ENCODE measurements around the gene CACNA1C. TPM values are rescaled to one million over a fixed set of nuclear protein-coding genes. Genes with fewer than 3 reads are reported as not detected.
"Not testable (repeated sequence)": the region's sequence is repeated elsewhere in the genome, so short reads cannot be mapped to it uniquely, and the experiment has no call there.

CACNA1C gene
- total RNA-seq, 1 donor from 2014 or later: 171 TPM

DNA sequence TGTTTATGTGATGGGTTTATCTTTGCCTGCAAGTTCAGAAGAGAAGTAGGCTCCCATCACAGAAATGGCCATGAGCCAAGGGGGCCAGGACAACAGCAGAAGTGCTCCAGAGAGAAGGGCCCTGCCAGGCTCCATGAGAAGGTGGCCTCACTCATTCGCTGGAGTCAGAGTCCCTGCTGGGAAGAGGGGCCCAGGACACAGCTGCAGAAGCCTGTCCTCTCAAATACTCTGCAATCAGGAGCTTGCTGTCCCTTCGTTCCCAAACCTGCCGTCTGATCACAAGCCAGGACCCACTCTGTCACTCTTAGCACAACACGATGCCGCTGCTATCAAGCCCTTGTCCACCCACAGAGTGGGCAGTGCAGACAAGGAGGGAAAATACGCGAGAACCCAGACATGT, 435.8 kb downstream of the CACNA1C start:
- DNase-seq (ENCODE audit: missing footprints): no peak
- intact Hi-C loops (cut with DNase I): no loop called here
- ATAC-seq: peak; percentile 39

DNA sequence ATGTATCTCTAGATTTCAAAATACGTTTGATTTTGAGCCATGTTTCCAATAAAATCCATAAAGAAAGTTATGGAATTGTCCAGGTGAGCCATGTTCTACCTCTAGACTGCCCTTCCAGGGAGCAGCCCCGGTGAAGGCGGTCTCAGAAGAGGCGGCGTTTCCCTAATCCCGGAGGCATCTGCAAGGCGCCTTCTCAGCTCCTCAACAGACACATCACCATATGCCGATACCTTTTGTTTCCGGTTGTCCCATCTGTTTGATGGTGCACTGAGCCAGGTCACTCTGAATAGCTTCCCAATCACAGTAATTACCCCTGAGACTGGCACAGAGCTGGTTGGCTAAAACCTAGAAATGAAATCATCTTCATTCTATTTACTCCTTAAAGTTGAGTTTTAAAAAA, 436.5 kb downstream of the CACNA1C start:
- intact Hi-C loops (cut with DNase I): no loop called here
- DNase-seq (ENCODE audit: missing footprints) (no peak), ATAC-seq (no peak)

GRCh38 chr12:2490831-2491230, 438.0 kb downstream of the CACNA1C start:
- intact Hi-C loops (cut with DNase I): loop anchor here (5.0 kb wide), 1 partner anchor 829 kb away; no protein-coding TSS in a partner anchor
- DNase-seq (ENCODE audit: missing footprints) (no peak), ATAC-seq (no peak)

GRCh38 chr12:2491349-2491748, 438.6 kb downstream of the CACNA1C start:
- intact Hi-C loops (cut with DNase I): loop anchor here (5.0 kb wide), 1 partner anchor 829 kb away; no protein-coding TSS in a partner anchor
- not testable (repeated sequence) for ATAC-seq; DNase-seq (ENCODE audit: missing footprints)

DNA sequence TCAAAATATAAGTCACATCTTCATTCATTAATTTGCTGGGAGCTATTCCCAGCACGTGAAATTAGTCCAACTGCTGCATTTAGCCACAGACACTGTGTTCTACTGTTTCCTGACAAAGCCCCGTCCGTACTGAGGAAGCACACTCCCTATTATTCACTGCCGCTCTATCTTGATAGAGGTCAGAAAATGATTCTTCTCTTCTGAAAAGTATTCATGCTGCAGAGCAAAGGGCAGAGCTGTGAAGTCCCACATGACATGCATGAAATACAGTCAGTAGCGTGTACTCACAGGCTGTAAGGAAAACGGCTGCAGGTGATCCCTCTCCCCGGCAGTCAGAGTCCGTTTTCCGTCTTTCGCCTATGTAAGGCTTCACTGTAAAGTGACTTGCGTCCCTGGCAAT, 439.4 kb downstream of the CACNA1C start:
- ATAC-seq (no peak), DNase-seq (ENCODE audit: missing footprints) (no peak)
- intact Hi-C loops (cut with DNase I): loop anchor here (5.0 kb wide), 1 partner anchor 830 kb away; no protein-coding TSS in a partner anchor

GRCh38 chr12:2493086-2493485, 440.3 kb downstream of the CACNA1C start:
- no peak for DNase-seq (ENCODE audit: missing footprints)
- ATAC-seq: no peak

GRCh38 chr12:2494486-2495192, 441.9 kb downstream of the CACNA1C start:
- DNase-seq (ENCODE audit: missing footprints) (no peak), ATAC-seq (peak; percentile 71)
- intact Hi-C loops (cut with DNase I): loop anchor here (5.0 kb wide), 3 partner anchors 88 to 832 kb away; no protein-coding TSS in a partner anchor

More at GRCh38 chr12:2493086-2493485, 440.3 kb downstream of the CACNA1C start:
- intact Hi-C loops (cut with DNase I): loop anchor here (5.0 kb wide), 1 partner anchor 831 kb away; no protein-coding TSS in a partner anchor

- ATAC-seq (peak; percentile 54), DNase-seq (ENCODE audit: missing footprints) (no peak)
- intact Hi-C loops (cut with DNase I): loop anchor here (1.0 to 5.0 kb wide), 3 partner anchors 37 to 98 kb away; no protein-coding TSS in a partner anchor
Measured at GRCh38 chr12:2495417-2496112, 442.8 kb downstream of the CACNA1C start.

DNA sequence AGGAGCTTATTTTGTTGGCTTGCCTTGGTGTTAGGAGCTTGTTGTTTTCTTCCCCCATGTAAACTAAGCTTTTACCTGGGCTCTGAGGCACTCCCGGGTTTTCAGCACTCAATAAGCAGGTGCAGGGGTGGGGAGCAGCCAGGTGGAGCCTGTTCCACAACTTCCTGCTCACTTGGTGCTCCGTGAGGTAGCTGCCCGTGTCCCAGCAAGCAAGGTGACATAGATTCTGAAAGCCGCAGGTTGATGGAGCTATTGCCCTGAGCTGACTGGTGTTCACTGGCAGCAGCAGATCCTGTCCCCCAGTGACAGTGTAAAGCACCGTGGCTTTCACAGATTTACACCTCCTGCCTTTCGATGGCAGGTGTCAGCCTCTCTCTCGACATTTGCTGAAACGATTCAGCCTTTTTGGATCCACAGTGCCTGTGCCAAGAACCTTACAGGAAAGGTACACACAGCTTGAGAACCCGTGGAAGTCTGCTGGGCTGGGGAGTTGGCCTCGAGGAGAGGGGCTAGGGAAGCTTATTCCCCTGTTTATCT, 446.2 kb downstream of the CACNA1C start:
- ATAC-seq: no peak
- intact Hi-C loops (cut with DNase I): loop anchor here (5.0 kb wide), 2 partner anchors 83 to 102 kb away; no protein-coding TSS in a partner anchor
- no peak for DNase-seq (ENCODE audit: missing footprints)

DNA sequence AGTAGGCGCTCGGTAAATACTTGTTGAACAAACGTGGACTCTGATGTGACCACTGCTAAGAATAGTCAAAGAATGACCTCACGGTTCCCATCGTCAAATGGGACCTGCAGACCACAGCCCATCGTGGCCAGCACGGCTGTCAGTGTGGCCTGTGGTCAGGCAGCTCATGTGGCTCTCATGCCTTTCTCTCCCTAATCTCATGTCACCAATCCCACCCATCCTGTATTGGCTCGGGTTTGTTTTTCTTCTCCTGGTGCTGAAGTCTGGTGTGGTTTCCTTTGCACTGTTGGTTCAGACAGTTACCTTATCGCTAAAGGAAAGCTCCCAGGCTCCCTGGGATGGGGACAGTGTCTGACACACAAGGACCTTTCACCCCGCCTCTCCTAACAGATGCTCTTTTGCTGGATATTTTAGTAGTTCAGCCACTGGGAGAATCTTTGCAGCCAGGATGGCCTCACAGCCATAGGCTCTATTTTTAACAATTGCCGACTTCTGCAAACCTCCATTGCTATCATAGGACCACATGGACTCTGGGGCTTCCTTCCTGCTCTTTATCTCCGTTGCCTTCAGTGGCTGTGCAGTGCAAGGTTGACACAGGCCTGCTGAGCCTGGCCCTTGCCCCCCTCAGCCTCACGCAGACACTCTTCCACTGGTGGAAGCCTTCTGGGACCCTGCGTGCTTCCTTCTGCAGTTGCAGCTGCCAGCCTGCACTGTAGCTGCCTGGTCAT, 448.8 kb downstream of the CACNA1C start:
- intact Hi-C loops (cut with DNase I): loop anchor here (5.0 kb wide), 1 partner anchor 61 kb away; no protein-coding TSS in a partner anchor
- DNase-seq (ENCODE audit: missing footprints) (no peak), ATAC-seq (peak; percentile 58)

DNA sequence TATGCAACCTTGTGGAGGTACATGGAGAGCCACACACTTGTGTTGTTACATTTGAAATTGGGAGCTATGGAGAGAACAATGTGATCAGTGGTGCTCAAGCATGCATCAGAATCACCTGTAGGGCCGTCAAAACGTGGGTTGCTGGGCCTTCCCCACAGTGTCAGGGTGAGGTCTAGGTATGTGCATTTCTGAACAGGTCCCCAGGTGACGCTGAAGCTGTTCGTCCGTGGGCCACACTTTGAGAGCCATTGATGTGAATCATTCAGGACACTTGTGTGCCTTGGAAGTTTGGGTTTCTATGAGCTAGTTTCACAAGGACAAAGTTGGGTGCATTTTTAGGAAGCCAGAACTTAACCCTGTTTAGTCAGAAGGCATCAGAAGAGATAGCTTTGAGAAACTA, 450.2 kb downstream of the CACNA1C start:
- DNase-seq (ENCODE audit: missing footprints) (no peak), ATAC-seq (no peak)
- intact Hi-C loops (cut with DNase I): loop anchor here (5.0 kb wide), 1 partner anchor 59 kb away; no protein-coding TSS in a partner anchor

GRCh38 chr12:2503762-2504161, 451.0 kb downstream of the CACNA1C start:
- intact Hi-C loops (cut with DNase I): loop anchor here (5.0 kb wide), 1 partner anchor 59 kb away; no protein-coding TSS in a partner anchor
- DNase-seq (ENCODE audit: missing footprints): no peak
- peak; percentile 49 for ATAC-seq

- DNase-seq (ENCODE audit: missing footprints) (no peak), ATAC-seq (no peak)
- intact Hi-C loops (cut with DNase I): loop anchor here (5.0 kb wide), 1 partner anchor 58 kb away; no protein-coding TSS in a partner anchor
Measured at GRCh38 chr12:2504577-2504976, 451.8 kb downstream of the CACNA1C start.

DNA sequence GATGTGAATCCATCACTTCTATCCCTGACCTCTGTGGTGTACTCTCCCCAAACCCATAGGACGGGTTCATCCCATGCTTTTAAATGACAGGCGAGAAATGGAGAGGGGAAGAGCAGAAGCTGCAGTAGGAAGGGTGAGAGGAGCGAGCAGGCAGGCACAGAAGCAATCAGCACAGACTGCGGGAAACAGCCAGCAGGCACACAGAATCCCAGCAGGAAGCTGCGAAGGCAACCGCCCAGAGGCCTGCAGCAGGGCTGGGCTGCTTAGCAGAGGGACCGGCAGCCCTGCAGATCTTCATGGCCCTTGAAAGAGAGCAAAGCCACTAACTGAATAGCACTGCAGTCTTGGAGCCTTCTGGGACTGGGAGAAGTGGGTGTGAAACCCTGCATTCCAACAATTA, 455.0 kb downstream of the CACNA1C start:
- no peak for ATAC-seq
- intact Hi-C loops (cut with DNase I): loop anchor here (5.0 kb wide), 1 partner anchor 66 kb away; no protein-coding TSS in a partner anchor
- no peak for DNase-seq (ENCODE audit: missing footprints)

GRCh38 chr12:2509137-2509536, 456.4 kb downstream of the CACNA1C start:
- DNase-seq (ENCODE audit: missing footprints): no peak
- no peak for ATAC-seq
- intact Hi-C loops (cut with DNase I): loop anchor here (5.0 kb wide), 1 partner anchor 67 kb away; no protein-coding TSS in a partner anchor

GRCh38 chr12:2510045-2510444, 457.3 kb downstream of the CACNA1C start:
- DNase-seq (ENCODE audit: missing footprints) (no peak), ATAC-seq (peak; percentile 73)
- intact Hi-C loops (cut with DNase I): no loop called here

DNA sequence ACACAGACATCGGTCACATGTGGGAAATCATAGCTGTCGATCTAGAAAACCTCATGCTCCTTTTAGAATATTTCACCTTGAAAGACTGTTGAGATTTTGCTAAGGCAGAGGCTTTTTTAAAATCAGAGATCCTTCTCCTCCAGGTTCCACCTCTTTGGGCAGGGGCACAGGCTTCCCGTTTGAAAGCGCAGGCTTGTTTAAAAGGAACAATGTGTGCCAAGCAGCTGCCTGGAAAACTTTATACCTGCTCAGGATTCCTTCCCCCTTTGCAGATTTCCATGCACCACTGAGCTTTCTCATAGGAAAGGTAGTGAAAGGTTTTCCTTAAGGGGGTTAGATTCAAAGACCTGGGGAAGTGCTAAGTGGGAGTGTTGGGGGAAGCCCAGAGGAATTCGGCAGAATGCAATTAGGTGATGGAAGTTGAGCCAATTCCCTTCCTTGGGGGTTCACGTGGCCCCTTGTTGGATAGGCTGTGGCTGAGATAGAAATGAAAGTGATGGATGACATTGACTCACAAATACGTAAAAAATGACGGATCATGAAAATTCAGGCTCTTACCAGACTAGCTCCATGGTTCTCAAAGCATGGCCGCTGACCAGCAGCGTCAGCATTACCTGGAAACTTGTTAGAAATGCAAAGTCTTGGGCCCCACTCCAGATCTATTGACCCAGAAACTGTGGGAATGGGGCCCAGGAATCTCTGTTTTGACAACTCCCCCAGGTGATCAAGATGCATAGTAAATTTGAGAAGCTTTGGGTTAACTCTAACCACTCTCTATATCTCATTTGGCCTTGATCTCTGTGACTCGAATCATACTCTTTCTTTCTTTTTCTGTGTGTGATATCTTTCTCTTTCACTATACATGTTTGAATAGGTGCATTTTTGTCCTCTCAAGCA, 460.6 kb downstream of the CACNA1C start:
- DNase-seq (ENCODE audit: missing footprints) (no peak), ATAC-seq (no peak)
- intact Hi-C loops (cut with DNase I): no loop called here

- intact Hi-C loops (cut with DNase I): no loop called here
- ATAC-seq: no peak
- no peak for DNase-seq (ENCODE audit: missing footprints)
Measured at GRCh38 chr12:2514038-2514340, 461.2 kb downstream of the CACNA1C start.
